COR-L47 (cell line): Measurements from ENCODE around the gene LIMS1.
A peak's percentile ranks its signal among the peaks of the same experiment; 100 is the strongest.
"Not testable (repeated sequence)": the region's sequence is repeated elsewhere in the genome, so short reads cannot be mapped to it uniquely, and the experiment has no call there.

Experiments
- DNase-seq: peaks from one replicate; lab custom pipeline; 2025; lab: John Stamatoyannopoulos, UW

Gene LIMS1

GRCh38 chr2:108587621-108588020, 53.4 kb downstream of the LIMS1 start:
- DNase-seq, result no peak

GRCh38 chr2:108588070-108588668, 53.9 kb downstream of the LIMS1 start:
- no peak for DNase-seq

GRCh38 chr2:108589372-108589771, 55.1 kb downstream of the LIMS1 start:
- DNase-seq, result no peak

- no peak for DNase-seq
These were observed 55.5 kb downstream of the LIMS1 start for GRCh38 chr2:108589781-108590180.

GRCh38 chr2:108591163-108591562, 56.9 kb downstream of the LIMS1 start:
- no peak for DNase-seq

GRCh38 chr2:108593547-108594098, 59.4 kb downstream of the LIMS1 start:
- DNase-seq, result no peak

GRCh38 chr2:108594132-108594981, 60.1 kb downstream of the LIMS1 start:
- no peak for DNase-seq

GRCh38 chr2:108594982-108595464, 60.8 kb downstream of the LIMS1 start:
- no peak for DNase-seq

GRCh38 chr2:108595771-108596170, 61.5 kb downstream of the LIMS1 start:
- not testable (repeated sequence) for DNase-seq

- not testable (repeated sequence) for DNase-seq
These were observed 63.0 kb downstream of the LIMS1 start for GRCh38 chr2:108597105-108597744.

GRCh38 chr2:108601199-108601598, 66.9 kb downstream of the LIMS1 start:
- DNase-seq, result not testable (repeated sequence)

GRCh38 chr2:108602422-108602821, 68.2 kb downstream of the LIMS1 start:
- no peak for DNase-seq

- DNase-seq, result no peak
These were observed 69.9 kb downstream of the LIMS1 start for GRCh38 chr2:108604196-108604595.

- DNase-seq, result no peak
These were observed 71.7 kb downstream of the LIMS1 start for GRCh38 chr2:108605947-108606346.

- DNase-seq, result peak; percentile 50
These were observed 73.5 kb downstream of the LIMS1 start for GRCh38 chr2:108607706-108608301.

- no peak for DNase-seq
These were observed 76.8 kb downstream of the LIMS1 start for GRCh38 chr2:108611021-108611420.

- no peak for DNase-seq
These were observed 77.9 kb downstream of the LIMS1 start for GRCh38 chr2:108612153-108612513.

- DNase-seq, result no peak
These were observed 78.4 kb downstream of the LIMS1 start for GRCh38 chr2:108612514-108613183.

GRCh38 chr2:108613261-108614042, 79.2 kb downstream of the LIMS1 start:
- DNase-seq, result no peak

- no peak for DNase-seq
These were observed 79.8 kb downstream of the LIMS1 start for GRCh38 chr2:108614043-108614545.

- no peak for DNase-seq
These were observed 80.4 kb downstream of the LIMS1 start for GRCh38 chr2:108614659-108615058.
